K562 (cell line): ENCODE measurements around the gene LY6G6F. TPM values are rescaled to one million over a fixed set of nuclear protein-coding genes. Genes with fewer than 3 reads are reported as not detected.

Experiments used
- BMI1 ChIP-seq: fragments of 150-350 bp; IDR thresholded peaks from 2 replicates; pipeline ENCODE4 v1.6.1; 2014; ENCODE audit warnings: low read length
- E2F5 ChIP-seq: sonication (generic); formaldehyde crosslinking; IDR thresholded peaks from 2 replicates; pipeline ENCODE4 v1.8.0; 2022; ENCODE audit warnings: mild to moderate bottlenecking, missing genetic modification reagents
- FOXM1 ChIP-seq, 2 experiments: fragments of 450-650 bp in 1 of 2; sonication (generic) in 1 of 2; formaldehyde crosslinking in 1 of 2; IDR thresholded peaks; 2 replicates each; pipeline versions ENCODE4 v1.6.1 to v1.9.0; 2017 to 2022; ENCODE audit warnings: low read depth in 2 of 2, mild to moderate bottlenecking in 2 of 2, missing genetic modification reagents in 1 of 2, moderate library complexity in 1 of 2
- HDAC1 ChIP-seq, 2 experiments: fragments of 450-650 bp; IDR thresholded peaks; 2 replicates each; pipeline ENCODE4 v1.6.1; 2016 to 2017; ENCODE audit warnings: inconsistent platforms in 1 of 2, mild to moderate bottlenecking in 1 of 2, moderate library complexity in 1 of 2
- KLF16 ChIP-seq: IDR thresholded peaks from 2 replicates; pipeline ENCODE4 v1.6.1; 2016; ENCODE audit warnings: antibody characterized with exemption
- MAFG ChIP-seq: fragments of 450-650 bp; conservative IDR thresholded peaks from 2 replicates; pipeline ENCODE4 v1.6.1; 2016; ENCODE audit warnings: missing genetic modification characterization, missing compliant biosample characterization
- MGA ChIP-seq: fragments of 450-650 bp; IDR thresholded peaks from 2 replicates; pipeline ENCODE4 v1.6.1; 2016; ENCODE audit warnings: mild to moderate bottlenecking, moderate library complexity
- MTF1 ChIP-seq: fragments of 250-450 bp; sonication (Bioruptor Pico); IDR thresholded peaks from 2 replicates; pipeline ENCODE4 v1.9.0; 2021; ENCODE audit warnings: moderate library complexity, mild to moderate bottlenecking, inconsistent platforms, borderline replicate concordance
- NCOA2 ChIP-seq, 2 experiments: fragments of 450-650 bp; IDR thresholded peaks; 2 replicates each; pipeline ENCODE4 v1.6.1; 2018; ENCODE audit warnings: mild to moderate bottlenecking in 2 of 2, moderate library complexity in 1 of 2; ENCODE audit not compliant: partially characterized antibody in 2 of 2
- NCOR1 ChIP-seq: fragments of 450-650 bp; IDR thresholded peaks from 2 replicates; pipeline ENCODE4 v1.6.1; 2016; ENCODE audit warnings: mild to moderate bottlenecking, moderate library complexity
- SRSF3 ChIP-seq: fragments of 200-400 bp; formaldehyde crosslinking; IDR thresholded peaks from 2 replicates; pipeline ENCODE4 v1.6.1; 2016; ENCODE audit warnings: mild to moderate bottlenecking, low read length, moderate library complexity; ENCODE audit not compliant: insufficient read depth
- ZNF639 ChIP-seq, 2 experiments: fragments of 200-800 bp in 1 of 2; sonication (Bioruptor generic) in 1 of 2; sonication (generic) in 1 of 2; formaldehyde crosslinking in 1 of 2; IDR thresholded peaks in 1 of 2; conservative IDR thresholded peaks in 1 of 2; 2 replicates each; pipeline versions ENCODE4 v1.5.0 to v1.6.1; 2016 to 2020; ENCODE audit warnings: missing compliant biosample characterization in 1 of 2, missing genetic modification characterization in 1 of 2, missing genetic modification reagents in 1 of 2
- ZNF696 ChIP-seq: fragments of 250-450 bp; sonication (Bioruptor Pico); conservative IDR thresholded peaks from 2 replicates; pipeline ENCODE4 v1.4.0; 2020; ENCODE audit warnings: mild to moderate bottlenecking, moderate library complexity
- ZNF785 ChIP-seq: fragments of 250-450 bp; sonication (Bioruptor Pico); IDR thresholded peaks from 2 replicates; pipeline ENCODE4 v1.4.0; 2020; ENCODE audit warnings: mild to moderate bottlenecking
- polyA plus RNA-seq, 8 experiments: library from polyadenylated mRNA; depleted of rRNA in 4 of 8; stranded (reverse) in 5 of 8; unstranded in 3 of 8; fragments of >200 nt; fragmentation: Nextera tagmentation in 2 of 8; fragmentation: Illumina TruSeq in 1 of 8; extraction: Ambion mirVana in 2 of 8; extraction: Trizol in 1 of 8; gene quantifications; 2 replicates each; pipeline versions ENCODE4 v1.2.1 to v1.2.3, GENCODE V29; 2011 to 2014; ENCODE audit warnings: inconsistent platforms in 1 of 8, missing spikeins in 1 of 8
- total RNA-seq, 7 experiments: library from RNA; depleted of rRNA in 6 of 7; stranded (reverse); fragments of >200 nt in 6 of 7; fragmentation: Illumina TruSeq in 2 of 7; extraction: Trizol in 2 of 7; gene quantifications; 2 replicates each; pipeline versions ENCODE4 v1.2.1 to v1.2.3, GENCODE V29; 2011 to 2021; ENCODE audit warnings: low replicate concordance in 1 of 7

Gene LY6G6F
- total and polyA plus RNA-seq, 9 of the 15 experiments (the other 6 are each of a cell fraction or from before 2014, with no cell fraction given), result 0.14 to 0.50 (median 0.28) TPM; not detected in 2

GRCh38 chr6:31686483-31686882 lies 20.2 kb upstream of the LY6G6F start (continued):
- TF ChIP-seq MGA, result no peak
- TF ChIP-seq SRSF3, result no peak
- no peak for TF ChIP-seq E2F5 (CRISPR knock-in tag)
- TF ChIP-seq MTF1 (CRISPR knock-in tag), result no peak
- no peak for TF ChIP-seq ZNF785 (CRISPR knock-in tag)
- TF ChIP-seq BMI1, result no peak
- TF ChIP-seq NCOA2 (IDR thresholded peaks at IDR 0.05; ENCODE audit: partially characterized antibody in 2 of 2), result no peak
- no peak for TF ChIP-seq FOXM1 (IDR thresholded peaks at IDR 0.05; ENCODE audit: low read depth)
- TF ChIP-seq FOXM1 (CRISPR knock-in tag; IDR thresholded peaks at IDR 0.05; ENCODE audit: low read depth), result no peak
- no peak for TF ChIP-seq ZNF639 (CRISPR knock-in tag; conservative IDR thresholded peaks at IDR 0.05 in 1 of 2, IDR thresholded peaks at IDR 0.05 in 1 of 2)
- no peak; the same call in 1 of the 2 replicates for TF ChIP-seq NCOR1
- no peak for TF ChIP-seq MAFG (tag)
- TF ChIP-seq HDAC1 (IDR thresholded peaks at IDR 0.05), result peak in 1 of 2 experiments; percentile 44; a peak in 2 of 4 replicates
- TF ChIP-seq KLF16, result no peak
- TF ChIP-seq ZNF696, result no peak
